ENCODE measurements around the gene FANCG.

The FANCG gene

DNA sequence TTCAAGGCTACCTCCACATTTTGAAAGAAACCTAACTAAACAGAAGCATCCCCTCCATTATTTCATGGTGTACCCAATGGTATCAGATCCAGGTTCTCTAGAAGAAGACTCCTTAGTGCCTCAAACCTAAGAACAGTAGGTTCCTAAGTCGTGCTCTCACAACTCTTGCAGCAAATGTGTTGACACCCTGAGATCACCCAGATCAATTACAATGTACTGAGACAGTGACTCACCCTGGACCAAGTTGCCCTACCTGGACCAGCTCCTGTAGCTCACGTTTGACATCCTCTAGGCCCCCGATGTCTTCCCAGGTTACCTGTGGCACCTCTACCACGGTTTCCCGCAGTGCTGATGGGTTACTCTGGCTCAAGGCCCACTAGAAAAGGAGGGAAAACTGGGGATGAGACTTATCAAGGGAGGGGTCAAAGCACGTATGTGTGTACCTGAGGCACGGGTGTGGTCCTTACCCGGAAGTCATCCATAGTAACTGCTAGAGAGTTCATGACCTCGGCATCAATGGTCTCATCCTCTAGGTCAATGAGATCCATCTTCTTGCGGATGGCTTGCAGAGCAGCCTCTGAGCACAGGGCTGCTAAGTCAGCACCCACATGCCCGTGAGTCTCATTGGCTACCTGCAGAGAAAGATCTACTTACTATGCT lies 19.1 kb downstream of the FANCG start:
- no peak for DNase-seq (ENCODE audit: low read depth, low spot score)

DNA sequence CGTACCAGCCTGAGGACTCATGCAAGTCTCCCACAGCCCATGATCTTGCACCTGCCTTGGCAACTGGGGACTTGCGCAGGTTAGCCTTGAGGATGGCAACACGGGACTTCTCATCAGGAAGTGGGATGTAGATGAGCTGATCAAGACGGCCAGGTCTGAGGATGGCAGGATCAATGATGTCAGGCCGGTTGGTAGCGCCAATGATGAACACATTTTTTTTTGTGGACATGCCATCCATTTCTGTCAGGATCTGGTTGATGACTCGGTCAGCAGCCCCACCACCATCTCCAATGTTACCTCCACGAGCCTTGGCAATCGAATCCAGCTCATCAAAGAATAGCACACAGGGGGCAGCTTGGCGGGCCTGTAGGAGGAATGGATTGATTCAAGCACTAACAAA lies 20.3 kb downstream of the FANCG start:
- DNase-seq (ENCODE audit: low read depth, low spot score): no peak

DNA sequence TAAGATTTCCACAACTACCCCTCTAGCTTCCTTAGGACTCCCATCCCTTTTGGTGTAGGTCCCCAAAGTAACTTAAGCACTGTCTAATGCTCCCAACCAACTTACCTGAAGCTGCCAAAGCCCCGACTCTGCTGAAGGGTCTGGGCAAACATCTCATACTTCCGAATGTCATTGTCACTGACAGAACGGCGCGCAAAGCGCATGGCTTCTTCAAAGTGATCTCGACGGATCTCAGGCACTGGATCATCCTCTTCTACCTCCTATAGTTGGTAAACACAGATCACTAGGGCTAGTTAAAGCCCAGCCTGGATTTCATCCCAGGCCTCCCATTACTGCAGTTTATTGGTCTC lies 22.5 kb downstream of the FANCG start:
- DNase-seq (ENCODE audit: low read depth, low spot score): no peak

DNA sequence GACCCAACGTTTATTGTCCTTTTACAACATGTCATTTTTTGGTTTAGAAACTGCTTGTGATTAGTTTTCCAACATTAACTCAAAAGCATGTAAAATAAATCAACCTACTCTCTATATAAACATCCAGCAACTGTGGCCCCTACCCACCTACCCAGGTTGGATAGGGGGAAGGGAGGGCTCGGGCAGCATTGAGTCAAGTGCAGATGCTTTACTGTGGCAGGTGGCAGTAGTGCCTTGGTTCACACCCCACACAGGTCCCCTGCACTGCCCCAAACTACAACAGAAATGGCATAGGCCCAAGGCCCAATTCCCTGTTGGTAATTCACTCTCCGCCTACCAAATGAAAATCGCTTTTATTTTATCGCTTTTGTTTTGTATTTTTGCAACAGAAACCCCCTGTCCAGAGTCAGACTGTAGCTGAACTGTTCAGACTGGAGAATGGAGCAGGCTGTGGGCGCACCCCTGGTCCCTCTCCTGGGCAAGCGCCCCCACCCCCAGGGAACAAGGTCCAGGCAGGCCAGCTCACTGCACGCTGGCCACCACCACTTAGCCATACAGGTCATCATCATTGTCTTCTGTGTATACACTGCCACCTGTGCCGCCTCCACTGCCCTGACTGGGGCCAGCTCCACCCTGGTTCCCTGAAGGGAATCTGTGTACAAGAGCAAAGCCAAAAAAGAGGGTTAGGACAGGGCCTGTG lies 23.0 kb downstream of the FANCG start:
- no peak for DNase-seq (ENCODE audit: low read depth, low spot score)

DNA sequence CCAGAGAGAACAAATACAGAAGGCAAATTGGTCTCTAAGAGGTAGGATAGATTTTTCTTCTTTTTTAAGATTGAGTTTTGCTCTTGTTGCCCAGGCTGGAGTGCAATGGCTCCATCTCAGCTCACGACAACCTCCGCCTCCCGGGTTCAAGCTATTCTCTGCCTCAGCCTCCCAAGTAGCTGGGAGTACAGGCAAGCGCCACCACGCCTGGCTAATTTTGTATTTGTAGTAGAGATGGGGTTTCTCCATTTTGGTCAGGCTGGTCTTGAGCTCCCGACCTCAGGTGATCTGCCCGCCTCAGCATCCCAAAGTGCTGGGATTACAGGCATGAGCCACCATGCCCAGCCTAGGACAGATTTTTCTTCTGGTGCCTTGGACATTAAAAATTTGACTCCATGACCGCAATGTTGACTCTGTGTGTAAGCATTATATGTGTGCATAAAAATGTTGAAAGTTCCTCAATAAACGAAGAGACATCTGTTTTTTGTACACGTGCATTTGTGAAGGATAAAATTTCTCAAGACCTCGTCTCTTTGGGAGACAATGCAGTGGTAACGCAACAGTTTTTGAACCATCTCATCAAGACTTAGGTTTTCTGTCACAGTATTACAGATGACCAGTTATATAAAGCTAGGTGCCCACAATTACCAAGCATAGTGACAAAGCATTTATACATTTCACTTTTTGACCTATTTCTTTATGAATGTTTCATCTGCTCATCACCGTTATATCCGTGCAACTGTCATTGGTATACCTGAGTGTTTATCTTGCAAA lies 24.7 kb downstream of the FANCG start:
- DNase-seq (ENCODE audit: low read depth, low spot score): no peak

DNA sequence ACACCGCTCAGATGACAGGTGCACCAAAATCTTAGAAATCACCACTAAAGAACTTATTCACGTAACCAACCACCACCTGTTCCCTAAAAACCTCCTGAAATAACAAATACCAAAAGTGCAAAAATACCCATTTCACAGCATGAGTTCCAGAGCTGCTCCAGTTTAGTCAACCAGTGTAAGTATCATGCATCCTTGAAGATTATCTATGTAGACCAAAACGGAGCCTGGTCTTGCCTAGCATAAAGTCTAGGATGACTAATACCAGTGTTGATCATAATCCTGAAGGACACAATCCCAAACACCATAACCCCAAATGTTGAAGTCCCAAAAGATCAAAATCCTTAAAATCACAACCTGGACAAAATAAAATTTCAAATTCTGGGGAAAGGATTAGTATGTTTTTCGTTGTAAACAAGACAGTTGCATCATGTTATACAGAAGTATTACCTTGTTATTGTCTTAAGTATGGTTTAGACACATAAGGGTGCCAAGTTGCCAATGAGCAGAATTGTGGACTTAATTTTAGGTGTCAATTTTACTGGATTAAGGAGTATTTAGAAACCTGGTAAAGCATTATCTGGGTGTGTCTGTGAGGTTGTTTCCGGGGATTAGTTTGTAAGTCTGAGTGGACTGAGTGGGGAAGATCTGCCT lies 25.4 kb downstream of the FANCG start:
- no peak for DNase-seq (ENCODE audit: low read depth, low spot score)

GRCh38 chr9:35051069-35051967 lies 28.4 kb downstream of the FANCG start:
- DNase-seq (ENCODE audit: low read depth, low spot score): no peak

DNA sequence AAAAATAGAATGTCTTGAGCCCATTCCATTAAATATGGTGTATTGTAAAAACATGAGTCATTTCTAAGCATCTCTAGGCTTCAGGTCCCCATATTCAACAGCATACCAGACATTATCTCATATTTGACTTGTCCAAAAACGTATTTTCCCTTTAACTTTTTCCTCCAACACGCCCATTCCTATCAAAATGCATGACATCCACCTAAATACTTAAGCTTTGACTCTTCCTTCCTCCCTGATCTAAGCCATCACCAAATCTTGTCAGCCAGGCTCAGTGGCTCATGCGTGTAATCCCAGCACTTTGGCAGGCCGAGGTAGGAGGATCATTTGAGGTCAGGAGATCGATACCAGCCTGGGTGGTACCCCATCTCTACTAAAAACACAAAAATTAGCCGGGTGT lies 31.2 kb downstream of the FANCG start:
- no peak for DNase-seq (ENCODE audit: low read depth, low spot score)

DNA sequence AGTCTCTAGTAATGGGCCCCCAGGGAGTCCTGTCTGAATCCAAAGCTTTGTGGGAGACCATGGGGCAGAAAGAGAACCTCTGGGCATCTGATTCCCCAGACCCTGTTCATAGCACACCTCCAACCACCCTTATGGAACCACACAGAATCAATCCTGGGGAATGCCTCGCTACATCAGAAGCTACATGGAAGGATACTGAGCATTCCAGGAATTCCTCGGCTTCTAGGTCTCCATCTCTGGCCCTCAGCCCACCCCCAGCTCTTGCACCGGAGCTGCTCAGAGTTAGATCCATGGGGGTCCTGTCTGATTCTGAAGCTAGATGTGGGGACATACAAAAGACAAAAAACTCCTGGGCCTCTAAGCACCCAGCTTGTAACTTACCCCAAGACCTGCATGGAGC lies 35.7 kb downstream of the FANCG start:
- no peak for DNase-seq (ENCODE audit: low read depth, low spot score)

- DNase-seq (ENCODE audit: low read depth, low spot score): no peak
These were observed 36.7 kb downstream of the FANCG start for GRCh38 chr9:35042891-35043545.

DNA sequence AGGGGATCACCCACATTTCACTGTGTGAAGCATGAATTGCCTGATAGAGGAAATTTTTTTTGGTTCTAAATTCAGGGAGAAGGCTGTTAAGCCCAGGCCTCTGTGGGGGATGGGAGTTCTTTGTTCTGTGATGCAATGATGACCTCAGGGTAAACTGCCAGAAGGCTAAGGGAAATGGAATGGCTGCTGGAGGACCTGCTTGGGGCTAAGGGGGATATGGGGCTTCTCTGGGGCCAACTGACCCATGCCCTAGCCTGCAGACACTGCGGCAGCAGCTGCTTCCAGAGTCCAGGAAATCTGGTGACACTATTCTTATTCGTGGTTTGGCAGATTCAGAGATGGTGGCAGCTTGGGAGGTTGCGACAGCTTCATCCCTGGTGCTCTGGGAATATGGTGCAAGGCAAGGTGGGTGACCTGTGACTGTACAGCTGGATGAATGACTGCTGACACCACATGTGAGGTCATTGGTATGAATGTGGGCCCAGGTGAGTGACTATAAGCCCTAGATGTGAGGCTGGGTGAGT lies 37.6 kb downstream of the FANCG start:
- DNase-seq (ENCODE audit: low read depth, low spot score): no peak

DNA sequence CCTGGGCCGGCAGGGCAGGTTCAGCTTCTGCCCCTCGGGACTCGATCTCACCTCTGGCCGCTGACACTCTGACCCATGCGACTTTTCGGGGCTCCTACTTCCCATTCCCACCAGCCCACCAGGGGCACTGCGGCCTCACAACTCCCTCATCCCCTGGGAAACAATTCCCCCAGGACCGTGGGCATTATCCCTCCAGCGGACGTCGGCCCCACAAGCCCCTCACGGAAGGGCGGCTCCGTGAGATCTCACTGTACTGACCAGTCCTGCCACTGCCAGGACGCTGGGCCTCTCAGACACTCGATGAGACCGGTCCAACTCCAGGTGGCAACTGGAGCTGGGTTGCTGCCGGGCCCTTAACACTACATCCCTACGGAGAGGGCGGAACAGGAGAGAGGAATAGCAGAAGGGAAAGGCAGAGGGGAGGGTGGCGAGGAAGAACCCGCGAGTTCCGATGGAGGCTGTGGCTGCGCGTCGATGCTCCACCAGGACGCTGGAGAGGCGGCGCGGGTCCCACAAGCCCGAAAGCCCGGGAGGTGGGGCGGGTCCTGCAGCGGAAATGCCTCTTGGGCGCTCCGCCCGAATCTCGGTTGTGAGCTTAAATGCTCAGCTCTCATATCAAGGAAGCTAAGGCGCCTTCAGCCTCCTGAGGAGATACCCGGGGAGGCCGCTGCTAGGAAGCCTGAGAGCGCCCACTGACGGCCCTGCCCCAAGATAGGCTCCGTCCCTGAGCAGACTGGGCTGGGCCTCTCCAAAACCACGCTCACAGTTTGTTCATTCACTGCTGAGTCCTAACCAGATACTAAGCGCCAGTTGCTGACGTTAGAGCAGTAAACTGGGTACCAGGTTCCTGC lies 43.7 kb downstream of the FANCG start:
- DNase-seq (ENCODE audit: low read depth, low spot score): no peak

- DNase-seq (ENCODE audit: low read depth, low spot score): no peak
These were observed 46.6 kb downstream of the FANCG start for GRCh38 chr9:35033101-35033500.

GRCh38 chr9:35029852-35030251 lies 49.9 kb downstream of the FANCG start:
- no peak for DNase-seq (ENCODE audit: low read depth, low spot score)

DNA sequence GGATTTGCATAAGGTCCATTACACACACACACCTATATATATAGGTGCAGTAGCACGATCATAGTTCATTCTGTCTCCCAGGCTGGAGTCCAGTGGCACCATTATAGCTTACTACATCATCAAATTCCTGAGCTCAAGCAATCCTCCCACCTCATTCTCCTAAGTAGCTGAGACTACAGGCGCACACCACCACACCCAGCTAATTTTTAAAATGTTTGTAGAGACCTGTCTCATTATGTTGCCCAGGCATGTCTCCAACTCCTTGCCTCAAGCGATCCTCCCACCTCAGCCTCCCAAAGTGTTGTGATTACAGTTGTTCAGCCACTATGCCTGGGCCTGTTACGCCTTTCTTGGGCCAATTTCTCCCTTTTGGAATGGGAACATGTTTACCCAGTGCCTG lies 50.5 kb downstream of the FANCG start:
- no peak for DNase-seq (ENCODE audit: low read depth, low spot score)

DNA sequence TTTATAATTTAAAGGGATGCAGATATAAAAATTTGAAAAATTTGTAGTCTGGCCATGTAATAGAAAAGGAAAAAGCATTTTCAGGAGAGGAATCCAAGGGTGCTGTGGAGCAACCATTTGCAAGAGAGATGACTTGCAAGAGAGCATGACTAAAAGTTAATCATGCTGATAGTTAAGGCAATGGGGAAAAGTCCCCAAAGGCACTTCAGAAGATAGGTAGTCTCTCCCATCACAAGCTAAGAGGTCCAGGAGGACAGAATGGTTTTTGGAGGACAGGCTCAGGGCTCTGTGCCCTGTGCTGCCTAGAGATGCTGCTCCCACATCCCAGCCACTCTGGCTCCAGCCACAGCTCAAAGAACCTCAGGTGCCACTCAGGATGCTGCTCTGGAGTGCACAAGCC lies 51.4 kb downstream of the FANCG start:
- no peak for DNase-seq (ENCODE audit: low read depth, low spot score)

- no peak for DNase-seq (ENCODE audit: low read depth, low spot score)
These were observed 51.9 kb downstream of the FANCG start for GRCh38 chr9:35027860-35028259.

- no peak for DNase-seq (ENCODE audit: low read depth, low spot score)
These were observed 52.4 kb downstream of the FANCG start for GRCh38 chr9:35027374-35027773.

GRCh38 chr9:35026671-35027070 lies 53.1 kb downstream of the FANCG start:
- no peak for DNase-seq (ENCODE audit: low read depth, low spot score)

Measured in smooth muscle cell of the brain vasculature (primary cell).